ENCODE results near the gene TSHZ1. TPM values are rescaled to one million over a fixed set of nuclear protein-coding genes. Genes with fewer than 3 reads are reported as not detected.

Gene TSHZ1
- total RNA-seq, 2 experiments from 2014 or later = 5.9 to 9.5 TPM

DNA sequence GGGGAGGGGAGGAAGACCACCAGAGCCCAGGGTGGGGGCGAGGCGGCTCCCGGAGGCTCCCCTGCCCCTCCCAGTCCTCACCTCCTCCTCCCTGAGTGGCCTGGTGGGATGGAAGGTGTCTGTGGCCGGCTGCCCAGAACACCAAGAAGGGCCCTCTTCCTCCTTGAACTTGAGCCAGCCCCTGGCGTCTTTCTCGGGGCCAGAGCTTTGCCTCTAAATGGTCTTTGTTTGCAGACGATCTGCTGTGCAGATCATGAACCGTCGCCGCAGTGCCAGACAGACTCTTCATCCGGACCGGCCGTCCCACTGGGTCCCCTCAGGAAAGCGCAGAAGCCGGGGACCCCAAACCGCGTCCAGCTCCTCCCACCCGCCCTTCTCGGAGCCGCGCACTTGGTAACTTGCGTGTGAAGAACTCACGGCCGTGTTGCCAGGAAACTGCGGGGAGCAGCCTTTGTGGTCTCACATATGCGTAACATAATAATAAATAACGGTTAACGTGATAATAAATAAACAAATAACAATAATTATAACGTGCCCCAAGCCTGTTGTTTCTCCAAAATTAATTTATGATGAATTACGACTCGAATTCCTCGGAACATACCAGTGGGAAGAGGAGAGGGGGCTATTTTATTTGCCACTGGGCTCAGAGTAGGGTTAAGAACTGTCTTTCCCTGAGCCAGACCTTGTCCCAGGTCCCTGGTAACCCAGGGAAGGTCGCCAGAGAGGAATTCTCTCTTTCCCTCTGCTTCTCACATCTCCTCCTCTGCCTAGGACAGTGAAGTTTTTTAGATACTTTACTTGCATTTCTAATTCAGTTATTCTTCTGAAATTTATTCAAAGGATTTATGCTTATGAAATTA, 42.6 kb upstream of the TSHZ1 start:
- no peaks in the 10 kb centered on the region for H3K9me3 ChIP-seq (ENCODE audit: low read length)
- DNase-seq (ENCODE audit: low spot score) = no peak
- POLR2A ChIA-PET = no interaction called here
- no peaks in the 10 kb centered on the region for H3K36me3 ChIP-seq (ENCODE audit: insufficient read depth, low read length)
- no TSS peak for BruUV-seq (replicated peaks)
- no peak overlapping the region for H3K27ac ChIP-seq (ENCODE audit: low read depth, low read length, poor library complexity, severe bottlenecking)
- H3K9me2 ChIP-seq (ENCODE audit: insufficient read depth, low read length) = no peaks in the 10 kb centered on the region
- H4K20me1 ChIP-seq (ENCODE audit: insufficient read depth, low read length) = no peaks in the 10 kb centered on the region
- no peak overlapping the region for H3K4me3 ChIP-seq (ENCODE audit: low read depth, low read length, poor library complexity, severe bottlenecking)
- no peak for TF ChIP-seq EZH2phosphoT487 (IDR thresholded peaks at IDR 0.05; ENCODE audit: borderline replicate concordance, low read depth, low read length)
- TF ChIP-seq, protein P1, sequence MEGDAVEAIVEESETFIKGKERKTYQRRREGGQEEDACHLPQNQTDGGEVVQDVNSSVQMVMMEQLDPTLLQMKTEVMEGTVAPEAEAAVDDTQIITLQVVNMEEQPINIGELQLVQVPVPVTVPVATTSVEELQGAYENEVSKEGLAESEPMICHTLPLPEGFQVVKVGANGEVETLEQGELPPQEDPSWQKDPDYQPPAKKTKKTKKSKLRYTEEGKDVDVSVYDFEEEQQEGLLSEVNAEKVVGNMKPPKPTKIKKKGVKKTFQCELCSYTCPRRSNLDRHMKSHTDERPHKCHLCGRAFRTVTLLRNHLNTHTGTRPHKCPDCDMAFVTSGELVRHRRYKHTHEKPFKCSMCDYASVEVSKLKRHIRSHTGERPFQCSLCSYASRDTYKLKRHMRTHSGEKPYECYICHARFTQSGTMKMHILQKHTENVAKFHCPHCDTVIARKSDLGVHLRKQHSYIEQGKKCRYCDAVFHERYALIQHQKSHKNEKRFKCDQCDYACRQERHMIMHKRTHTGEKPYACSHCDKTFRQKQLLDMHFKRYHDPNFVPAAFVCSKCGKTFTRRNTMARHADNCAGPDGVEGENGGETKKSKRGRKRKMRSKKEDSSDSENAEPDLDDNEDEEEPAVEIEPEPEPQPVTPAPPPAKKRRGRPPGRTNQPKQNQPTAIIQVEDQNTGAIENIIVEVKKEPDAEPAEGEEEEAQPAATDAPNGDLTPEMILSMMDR (conservative IDR thresholded peaks at IDR 0.05; ENCODE audit: low read length) = no peak
- no peak overlapping the region for H3K4me2 ChIP-seq (ENCODE audit: low read length)
- no peaks in the 10 kb centered on the region for H3K79me2 ChIP-seq (ENCODE audit: insufficient read depth, low read depth, low read length)
- H2AFZ ChIP-seq (ENCODE audit: low read length) = no peak overlapping the region
- intact Hi-C loops (cut with micrococcal nuclease; ENCODE audit: unreplicated experiment) = no loop called here
- CTCF ChIA-PET (ENCODE audit: unreplicated experiment) = no interaction called here
- H3K4me1 ChIP-seq (ENCODE audit: insufficient read depth, low read length, poor library complexity, severe bottlenecking) = no peaks in the 10 kb centered on the region

DNA sequence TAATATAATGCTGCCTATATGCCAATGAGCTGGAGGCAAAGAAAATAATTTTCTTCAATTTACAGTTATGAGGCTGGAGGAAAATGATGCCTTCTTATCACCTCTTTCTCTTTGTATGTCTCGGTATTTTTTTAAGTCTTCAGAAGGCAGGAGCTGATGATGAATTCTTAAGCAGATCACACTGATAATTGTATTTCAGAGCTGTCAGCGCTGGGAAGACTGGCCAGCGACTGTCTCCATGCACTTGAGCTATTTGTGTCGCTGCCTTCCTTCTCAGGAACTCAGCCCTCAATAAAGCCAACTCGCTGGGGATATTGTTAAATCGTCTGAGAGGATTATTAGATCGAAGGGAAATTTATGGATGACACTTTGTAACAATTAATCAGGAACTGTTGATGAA, 42.0 kb upstream of the TSHZ1 start:
- Histone ChIP-seq H2AFZ (ENCODE audit: low read length) (no peak overlapping the region), H3K9me3 (ENCODE audit: low read length) (no peaks in the 10 kb centered on the region), H4K20me1 (ENCODE audit: insufficient read depth, low read length) (no peaks in the 10 kb centered on the region), H3K9me2 (ENCODE audit: insufficient read depth, low read length) (no peaks in the 10 kb centered on the region), H3K4me1 (ENCODE audit: insufficient read depth, low read length, poor library complexity, severe bottlenecking) (no peaks in the 10 kb centered on the region), H3K27ac (ENCODE audit: low read depth, low read length, poor library complexity, severe bottlenecking) (no peak overlapping the region), H3K36me3 (ENCODE audit: insufficient read depth, low read length) (no peaks in the 10 kb centered on the region), H3K79me2 (ENCODE audit: insufficient read depth, low read depth, low read length) (no peaks in the 10 kb centered on the region), H3K4me3 (ENCODE audit: low read depth, low read length, poor library complexity, severe bottlenecking) (no peak overlapping the region), H3K4me2 (ENCODE audit: low read length) (no peak overlapping the region)
- TF ChIP-seq, protein P1 (conservative IDR thresholded peaks at IDR 0.05; ENCODE audit: low read length) = no peak
- TF ChIP-seq EZH2phosphoT487 (IDR thresholded peaks at IDR 0.05; ENCODE audit: borderline replicate concordance, low read depth, low read length) = no peak
- DNase-seq (ENCODE audit: low spot score) = no peak
- intact Hi-C loops (cut with micrococcal nuclease; ENCODE audit: unreplicated experiment) = no loop called here
- ChIA-PET POLR2A (no interaction called here), CTCF (ENCODE audit: unreplicated experiment) (no interaction called here)
- BruUV-seq (replicated peaks) = no TSS peak

DNA sequence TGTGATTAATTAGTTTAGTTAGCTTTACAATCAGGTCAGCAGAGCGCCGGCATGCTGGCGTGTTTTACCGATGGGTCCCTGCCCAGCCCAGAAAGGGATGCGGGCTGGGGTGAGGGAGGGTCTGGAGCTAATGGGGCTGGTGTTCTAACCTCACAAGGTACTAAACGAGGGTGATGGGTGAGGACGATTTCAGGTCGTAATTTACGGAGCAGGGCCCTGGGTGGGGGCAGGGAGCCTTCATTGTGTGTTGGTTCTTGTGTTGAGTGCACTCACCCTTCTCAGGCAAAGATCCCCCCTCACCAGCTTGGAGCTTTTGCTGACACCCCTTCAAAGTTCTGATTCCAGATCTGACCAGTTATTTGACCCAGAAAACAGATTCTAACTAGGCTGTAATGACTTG, 41.2 kb upstream of the TSHZ1 start:
- Histone ChIP-seq H3K79me2 (ENCODE audit: insufficient read depth, low read depth, low read length) (no peaks in the 10 kb centered on the region), H3K9me3 (ENCODE audit: low read length) (no peaks in the 10 kb centered on the region), H2AFZ (ENCODE audit: low read length) (no peak overlapping the region), H3K9me2 (ENCODE audit: insufficient read depth, low read length) (no peaks in the 10 kb centered on the region), H4K20me1 (ENCODE audit: insufficient read depth, low read length) (no peaks in the 10 kb centered on the region), H3K4me3 (ENCODE audit: low read depth, low read length, poor library complexity, severe bottlenecking) (no peak overlapping the region), H3K36me3 (ENCODE audit: insufficient read depth, low read length) (no peaks in the 10 kb centered on the region), H3K4me1 (ENCODE audit: insufficient read depth, low read length, poor library complexity, severe bottlenecking) (no peaks in the 10 kb centered on the region), H3K27ac (ENCODE audit: low read depth, low read length, poor library complexity, severe bottlenecking) (no peak overlapping the region), H3K4me2 (ENCODE audit: low read length) (no peak overlapping the region)
- intact Hi-C loops (cut with micrococcal nuclease; ENCODE audit: unreplicated experiment) = no loop called here
- POLR2A ChIA-PET = no interaction called here
- no TSS peak for BruUV-seq (replicated peaks)
- TF ChIP-seq, protein P1 (conservative IDR thresholded peaks at IDR 0.05; ENCODE audit: low read length) = no peak
- TF ChIP-seq EZH2phosphoT487 (IDR thresholded peaks at IDR 0.05; ENCODE audit: borderline replicate concordance, low read depth, low read length) = no peak
- DNase-seq (ENCODE audit: low spot score) = no peak
- CTCF ChIA-PET (ENCODE audit: unreplicated experiment) = no interaction called here
